SH-SY5Y (cell line): Measurements from ENCODE around the gene CRYGC.
"Not testable (repeated sequence)": the region's sequence is repeated elsewhere in the genome, so short reads cannot be mapped to it uniquely, and the experiment has no call there.

Experiments
- GATA2 ChIP-seq: IDR thresholded peaks from 2 replicates; pipeline ENCODE4 v1.6.1; 2011; ENCODE audit warnings: mild to moderate bottlenecking, low read depth, low read length
- GATA3 ChIP-seq: IDR thresholded peaks from 2 replicates; pipeline ENCODE4 v1.6.1; 2011; ENCODE audit warnings: low read depth, mild to moderate bottlenecking, low read length, moderate library complexity

The CRYGC gene

DNA sequence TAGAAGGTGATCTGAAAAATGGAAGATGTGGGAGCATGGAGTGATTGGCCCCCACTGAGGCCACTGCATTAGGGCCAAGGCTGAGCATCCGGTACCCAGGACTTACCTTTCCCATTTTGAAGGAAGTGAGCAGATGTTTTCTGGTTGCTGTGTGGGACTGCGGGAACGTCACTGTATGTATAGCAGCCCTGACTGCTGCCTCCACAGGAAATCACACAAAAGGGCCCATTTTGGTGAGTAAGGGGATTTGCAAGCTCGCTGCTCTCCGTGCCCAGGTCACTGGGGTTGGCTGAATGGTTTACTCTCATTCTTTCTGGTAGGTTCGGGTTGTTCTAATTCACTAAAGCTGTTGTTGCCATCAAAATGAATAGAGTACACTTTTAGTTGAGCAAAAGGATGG is 16.4 kb upstream of the CRYGC start, which contains the start of gene CRYGB:
Gene CRYGB, minus strand, starts transcription at position 153 of the 400 bp plus-strand sequence. Its CDS starts 38 bp downstream, at position 115.
- no peak for TF ChIP-seq GATA2
- no peak for TF ChIP-seq GATA3

DNA sequence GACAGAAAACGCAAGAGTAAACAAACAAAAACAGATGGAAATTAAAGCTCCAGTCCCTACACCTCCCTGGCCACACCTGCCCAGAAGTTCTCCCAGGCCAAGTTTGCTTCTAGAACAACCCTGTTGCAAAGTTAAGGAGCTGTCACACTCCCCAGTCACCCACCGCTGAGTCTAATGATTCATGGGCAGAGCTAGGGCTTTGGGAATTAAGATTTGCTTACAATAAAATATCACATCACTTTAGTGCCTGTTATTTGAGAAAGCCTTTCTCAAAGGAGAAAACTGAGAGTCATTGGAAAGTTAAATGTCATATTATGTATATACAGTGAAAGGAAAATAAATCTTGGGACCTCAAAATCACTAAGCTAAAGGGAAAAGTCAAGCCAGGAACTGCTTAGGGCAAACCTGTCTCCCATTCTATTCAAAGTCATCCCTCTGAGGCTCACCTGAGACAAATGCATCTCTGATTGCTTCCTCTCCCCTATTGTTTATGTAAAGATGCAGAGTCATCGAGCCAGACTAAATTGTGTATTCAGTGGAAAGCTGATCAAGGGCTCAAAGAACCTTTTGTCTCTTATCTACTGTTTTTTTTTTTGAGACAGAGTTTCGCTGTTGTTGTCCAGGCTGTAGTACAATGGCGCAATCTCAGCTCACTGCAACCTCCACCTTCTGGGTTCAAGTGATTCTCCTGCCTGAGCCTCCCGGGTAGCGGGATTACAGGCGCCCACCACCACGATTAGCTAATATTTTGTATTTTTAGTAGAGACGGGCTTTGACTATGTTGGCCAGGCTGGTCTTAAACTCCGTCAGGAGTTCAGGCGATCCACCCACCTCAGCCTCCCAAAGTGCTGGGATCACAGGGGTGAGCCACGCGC is 13.5 kb upstream of the CRYGC start:
- no peak for TF ChIP-seq GATA3
- no peak for TF ChIP-seq GATA2

- TF ChIP-seq GATA2 (no peak), GATA3 (no peak)
Observed at GRCh38 chr2:208142240-208142924, 12.8 kb upstream of the CRYGC start.

- TF ChIP-seq GATA3 (no peak), GATA2 (no peak)
Observed at GRCh38 chr2:208139447-208139846, 9.8 kb upstream of the CRYGC start.

DNA sequence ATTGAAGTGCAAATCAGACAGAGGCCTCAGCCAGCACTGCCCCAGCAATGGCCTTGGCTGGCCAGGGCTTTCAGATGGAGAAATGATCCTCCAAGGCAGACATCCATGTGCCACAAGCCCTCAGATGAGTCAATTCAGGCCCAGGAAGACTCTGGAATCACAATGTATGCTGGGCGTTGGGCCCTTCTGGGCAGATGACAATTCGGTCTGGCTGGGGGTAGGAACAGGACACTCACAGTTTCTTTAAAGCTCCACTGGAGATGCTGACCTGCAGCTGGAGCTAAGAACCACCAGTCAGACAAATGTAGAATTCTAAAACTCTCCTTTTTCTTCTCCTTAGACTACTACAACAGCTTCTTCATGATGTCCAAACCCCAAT is 7.1 kb upstream of the CRYGC start:
- TF ChIP-seq GATA3 = no peak
- TF ChIP-seq GATA2 = no peak

DNA sequence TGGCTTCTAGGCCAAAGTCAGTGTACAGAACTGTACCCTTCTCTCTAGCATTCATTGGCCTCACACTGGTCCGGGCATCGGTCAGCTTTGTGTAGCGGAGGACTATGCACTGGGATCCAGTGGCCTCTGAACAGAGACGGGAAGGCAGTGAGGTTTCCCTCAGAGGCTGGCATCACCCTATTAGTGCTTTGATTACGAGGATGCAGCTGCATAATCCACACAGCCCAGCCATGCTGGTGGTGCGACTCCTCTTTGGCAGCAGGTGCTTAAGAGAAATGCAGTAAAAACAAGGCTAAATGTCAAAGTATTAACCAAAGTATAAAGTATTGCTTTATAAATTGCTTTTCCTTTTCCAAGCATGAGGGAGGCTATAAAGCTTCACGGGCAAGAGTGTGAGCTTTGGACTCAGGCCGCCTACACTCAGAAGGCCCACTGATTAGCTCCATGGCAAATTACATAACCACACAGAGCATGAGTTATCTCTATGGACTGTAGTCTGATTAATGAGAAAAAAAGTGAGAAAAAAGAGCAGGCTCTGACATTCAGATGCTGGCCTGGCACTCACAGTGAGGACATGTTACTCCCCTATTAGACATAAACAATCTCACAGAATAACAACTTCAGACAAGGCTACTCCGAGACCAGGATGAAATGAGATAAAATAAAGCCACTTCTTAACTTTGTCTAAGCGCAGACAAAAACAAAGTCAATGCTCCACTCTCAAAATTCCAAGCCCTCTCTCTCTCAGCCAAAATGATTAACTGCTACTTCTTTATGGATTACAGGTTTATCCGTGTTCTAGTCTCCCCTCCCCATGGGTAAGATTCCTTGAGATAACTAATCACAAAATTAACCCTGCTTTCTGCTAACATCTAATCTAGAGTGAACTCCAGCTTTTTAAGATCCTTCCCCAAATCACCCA is 6.4 kb upstream of the CRYGC start:
- TF ChIP-seq GATA3 (no peak), GATA2 (no peak)

- TF ChIP-seq GATA3 = no peak
- TF ChIP-seq GATA2 = no peak
Observed at GRCh38 chr2:208134928-208135586, 5.4 kb upstream of the CRYGC start.

DNA sequence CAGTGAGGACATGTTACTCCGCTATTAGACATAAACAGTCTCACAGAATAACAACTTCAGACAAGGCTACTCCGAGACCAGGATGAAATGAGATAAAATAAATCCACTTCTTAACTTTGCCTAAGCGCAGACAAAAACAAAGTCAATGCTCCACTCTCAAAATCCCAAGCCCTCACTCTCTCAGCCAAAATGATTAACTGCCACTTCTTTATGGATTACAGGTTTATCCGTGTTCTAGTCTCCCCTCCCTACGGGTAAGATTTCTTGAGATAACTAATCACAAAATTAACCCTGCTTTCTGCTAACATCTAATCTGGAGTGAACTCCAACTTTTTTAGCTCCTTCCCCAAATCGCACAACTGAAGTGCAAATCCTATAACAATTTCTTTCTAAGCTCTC is 1.1 kb upstream of the CRYGC start:
- TF ChIP-seq GATA3 (no peak), GATA2 (no peak)

- TF ChIP-seq GATA2 = no peak
- no peak for TF ChIP-seq GATA3
Observed at GRCh38 chr2:208128136-208128535, 1.5 kb downstream of the CRYGC start.

DNA sequence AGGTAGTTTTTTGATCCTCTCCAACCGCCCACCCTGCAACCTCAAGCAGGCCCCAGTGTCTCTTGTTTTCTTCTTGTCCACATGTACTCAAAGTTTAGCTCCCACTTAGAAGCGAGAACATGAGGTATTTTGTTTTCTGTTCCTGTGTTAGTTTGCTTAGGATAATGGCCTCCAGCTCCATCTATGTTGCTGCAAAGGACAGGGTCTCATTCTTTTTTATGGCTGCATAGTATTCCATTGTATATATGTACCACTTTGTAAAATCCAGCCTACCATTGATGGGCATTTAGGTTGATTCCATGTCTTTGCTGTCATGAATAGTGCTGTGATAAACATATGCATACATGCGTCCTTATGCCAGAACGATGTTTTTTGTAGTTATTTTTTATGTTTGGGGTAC is 2.5 kb downstream of the CRYGC start:
- no peak for TF ChIP-seq GATA2
- no peak for TF ChIP-seq GATA3

DNA sequence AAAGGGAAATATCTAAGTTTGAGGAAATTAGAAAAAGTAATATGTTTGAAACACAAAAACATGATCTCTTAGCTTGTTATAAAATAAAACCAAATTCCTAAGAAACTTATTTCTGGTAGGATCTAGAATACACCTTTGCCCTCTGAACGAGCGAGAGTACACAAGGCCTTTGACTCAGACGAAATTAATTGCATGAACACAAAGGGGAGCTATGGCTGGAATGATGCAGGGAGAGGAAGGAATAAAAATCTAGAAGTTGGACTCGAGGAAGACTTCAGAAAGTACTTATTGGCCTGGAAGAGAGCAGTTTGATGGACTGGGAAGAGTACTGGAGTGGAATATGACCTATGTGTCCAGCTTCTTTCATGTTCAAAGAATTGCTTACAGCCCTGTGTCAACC is 4.4 kb downstream of the CRYGC start:
- TF ChIP-seq GATA3 (no peak), GATA2 (no peak)

- not testable (repeated sequence) for TF ChIP-seq GATA2, GATA3
Observed at GRCh38 chr2:208124013-208124715, 5.5 kb downstream of the CRYGC start, which contains the start of gene CRYGD. Gene CRYGD, minus strand, starts transcription at chr2:208124524. Its CDS starts 51 bp downstream, at chr2:208124473.

DNA sequence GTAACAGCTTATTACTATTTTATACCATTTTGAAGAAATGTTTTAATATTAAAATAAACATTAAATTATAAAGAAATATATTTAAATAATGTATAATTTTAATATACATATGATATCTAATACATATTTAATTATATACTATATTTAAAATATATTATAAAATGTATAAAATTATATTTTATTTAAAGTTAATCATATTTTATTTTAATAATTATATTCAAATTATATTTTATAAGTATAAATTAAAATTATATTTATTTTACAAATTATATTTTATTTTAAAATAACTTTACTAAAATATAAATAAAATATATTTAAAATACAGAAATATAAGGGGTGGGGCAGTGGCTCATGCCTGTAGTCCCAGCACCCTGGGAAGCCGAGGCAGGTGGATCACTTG is 7.4 kb downstream of the CRYGC start:
- no peak for TF ChIP-seq GATA3
- no peak for TF ChIP-seq GATA2
